DND-41 (cell line): Measurements from ENCODE around the gene OOSP4A.

Experiments used
- ATAC-seq: fragments of 200-7000 bp; cut with Tn5 transposase; 3 replicates; pipeline ENCODE4 v1.9.1; 2021; ENCODE audit warnings: low read depth; ENCODE audit not compliant: insufficient read depth
- DNase-seq: peaks from one replicate; pipeline ENCODE4 v3.0.0-alpha.2; 2020
- H2AFZ ChIP-seq: 2 replicates; pipeline ENCODE4 v1.6.0; 2012; ENCODE audit warnings: low read depth, low read length
- H3K27ac ChIP-seq: 2 replicates; pipeline ENCODE4 v1.5.1; 2012; ENCODE audit warnings: low read length, inconsistent platforms
- H3K27me3 ChIP-seq: fragments of 200-600 bp; sonication (generic); 2 replicates; pipeline ENCODE4 v1.6.0; 2012; ENCODE audit warnings: low read length, mild to moderate bottlenecking, inconsistent platforms; ENCODE audit not compliant: insufficient read depth, poor library complexity
- H3K36me3 ChIP-seq: 2 replicates; pipeline ENCODE4 v1.5.1; 2012; ENCODE audit warnings: low read length, inconsistent platforms; ENCODE audit not compliant: insufficient read depth
- H3K4me1 ChIP-seq: 2 replicates; pipeline ENCODE4 v1.5.1; 2012; ENCODE audit warnings: mild to moderate bottlenecking, low read length; ENCODE audit not compliant: insufficient read depth
- H3K4me2 ChIP-seq: 2 replicates; pipeline ENCODE4 v1.6.0; 2012; ENCODE audit warnings: mild to moderate bottlenecking, moderate library complexity, low read length, inconsistent platforms; ENCODE audit not compliant: insufficient read depth
- H3K4me3 ChIP-seq, 2 experiments: fragments of 200-600 bp in 1 of 2; shearing (Covaris generic) in 1 of 2; 2 replicates each; pipeline ENCODE4 v1.5.1; 2012 to 2016; ENCODE audit warnings: inconsistent platforms in 2 of 2, low read length in 2 of 2, mild to moderate bottlenecking in 2 of 2, low read depth in 1 of 2, moderate library complexity in 1 of 2
- H3K79me2 ChIP-seq: 2 replicates; pipeline ENCODE4 v1.6.0; 2012; ENCODE audit warnings: low read length, inconsistent platforms; ENCODE audit not compliant: insufficient read depth
- H3K9ac ChIP-seq: 2 replicates; pipeline ENCODE4 v1.6.0; 2012; ENCODE audit warnings: low read depth, mild to moderate bottlenecking, inconsistent platforms, low read length, moderate library complexity
- H3K9me3 ChIP-seq: 2 replicates; pipeline ENCODE4 v1.5.1; 2012; ENCODE audit warnings: low read length, moderate library complexity, mild to moderate bottlenecking, inconsistent platforms; ENCODE audit not compliant: insufficient read depth, severe bottlenecking
- H4K20me1 ChIP-seq: 2 replicates; pipeline ENCODE4 v1.6.0; 2012; ENCODE audit warnings: low read length; ENCODE audit not compliant: insufficient read depth
- EZH2 ChIP-seq: IDR thresholded peaks from 3 replicates; pipeline ENCODE4 v1.6.1; 2012; ENCODE audit warnings: borderline replicate concordance, low read depth, mild to moderate bottlenecking, moderate library complexity, low read length, inconsistent platforms; ENCODE audit not compliant: severe bottlenecking
- TF ChIP-seq, protein P1 (sequence below): IDR thresholded peaks from 2 replicates; pipeline ENCODE4 v1.5.1; 2012; ENCODE audit warnings: borderline replicate concordance, low read length, moderate library complexity, mild to moderate bottlenecking; ENCODE audit not compliant: poor library complexity, severe bottlenecking; ENCODE audit errors: extremely low read depth

The OOSP4A gene

GRCh38 chr11:59960502-59961381 lies 3.1 kb upstream of the OOSP4A start:
- TF ChIP-seq, protein P1, sequence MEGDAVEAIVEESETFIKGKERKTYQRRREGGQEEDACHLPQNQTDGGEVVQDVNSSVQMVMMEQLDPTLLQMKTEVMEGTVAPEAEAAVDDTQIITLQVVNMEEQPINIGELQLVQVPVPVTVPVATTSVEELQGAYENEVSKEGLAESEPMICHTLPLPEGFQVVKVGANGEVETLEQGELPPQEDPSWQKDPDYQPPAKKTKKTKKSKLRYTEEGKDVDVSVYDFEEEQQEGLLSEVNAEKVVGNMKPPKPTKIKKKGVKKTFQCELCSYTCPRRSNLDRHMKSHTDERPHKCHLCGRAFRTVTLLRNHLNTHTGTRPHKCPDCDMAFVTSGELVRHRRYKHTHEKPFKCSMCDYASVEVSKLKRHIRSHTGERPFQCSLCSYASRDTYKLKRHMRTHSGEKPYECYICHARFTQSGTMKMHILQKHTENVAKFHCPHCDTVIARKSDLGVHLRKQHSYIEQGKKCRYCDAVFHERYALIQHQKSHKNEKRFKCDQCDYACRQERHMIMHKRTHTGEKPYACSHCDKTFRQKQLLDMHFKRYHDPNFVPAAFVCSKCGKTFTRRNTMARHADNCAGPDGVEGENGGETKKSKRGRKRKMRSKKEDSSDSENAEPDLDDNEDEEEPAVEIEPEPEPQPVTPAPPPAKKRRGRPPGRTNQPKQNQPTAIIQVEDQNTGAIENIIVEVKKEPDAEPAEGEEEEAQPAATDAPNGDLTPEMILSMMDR = no peak
- no peak for TF ChIP-seq EZH2
- ATAC-seq = no peak
- Histone ChIP-seq H3K27ac (no peak overlapping the region), H3K27me3 (no peaks in the 10 kb centered on the region), H2AFZ (no peak overlapping the region), H3K79me2 (no peaks in the 10 kb centered on the region), H3K4me1 (no peaks in the 10 kb centered on the region), H3K4me2 (no peak overlapping the region), H3K9ac (no peak overlapping the region), H4K20me1 (no peaks in the 10 kb centered on the region), H3K4me3 (no peak overlapping the region), H3K36me3 (no peaks in the 10 kb centered on the region), H3K9me3 (no peaks in the 10 kb centered on the region)
- no peak for DNase-seq

GRCh38 chr11:59962107-59962482 lies 1.7 kb upstream of the OOSP4A start:
- TF ChIP-seq, protein P1 = no peak
- Histone ChIP-seq H3K27ac (no peak overlapping the region), H2AFZ (no peak overlapping the region), H3K4me3 (no peak overlapping the region), H3K9me3 (no peaks in the 10 kb centered on the region), H3K79me2 (no peaks in the 10 kb centered on the region), H3K4me1 (no peaks in the 10 kb centered on the region), H3K27me3 (no peaks in the 10 kb centered on the region), H4K20me1 (no peaks in the 10 kb centered on the region), H3K4me2 (no peak overlapping the region), H3K9ac (no peak overlapping the region), H3K36me3 (no peaks in the 10 kb centered on the region)
- no peak for DNase-seq
- ATAC-seq = no peak

GRCh38 chr11:59965424-59965823 lies 1.6 kb downstream of the OOSP4A start:
- no peaks in the 10 kb centered on the region for H4K20me1 ChIP-seq
- no peak overlapping the region for H2AFZ ChIP-seq
- H3K4me1 ChIP-seq = no peaks in the 10 kb centered on the region
- ATAC-seq (no peak), DNase-seq (no peak)
- H3K9me3 ChIP-seq = no peaks in the 10 kb centered on the region
- no peak overlapping the region for H3K4me3 ChIP-seq
- no peaks in the 10 kb centered on the region for H3K27me3 ChIP-seq
- no peak for TF ChIP-seq EZH2
- TF ChIP-seq, protein P1 = no peak
- H3K27ac ChIP-seq = no peak overlapping the region
- H3K79me2 ChIP-seq = no peaks in the 10 kb centered on the region
- H3K36me3 ChIP-seq = no peaks in the 10 kb centered on the region
- H3K9ac ChIP-seq = no peak overlapping the region
- no peak overlapping the region for H3K4me2 ChIP-seq
